Mesendoderm (in vitro differentiated cells): ENCODE results near the gene RAP1GAP2.

Source experiments
- DNase-seq: peaks from one replicate; pipeline ENCODE4 v3.0.0; 2013
- H2AK5ac ChIP-seq: 2 replicates; pipeline ENCODE4 v1.6.1; 2013; ENCODE audit warnings: low read length, inconsistent platforms
- H2BK120ac ChIP-seq: 2 replicates; pipeline ENCODE4 v1.6.1; 2013; ENCODE audit warnings: low read depth, mild to moderate bottlenecking, low read length, moderate library complexity, mixed read lengths
- H2BK15ac ChIP-seq: replicated peaks from 2 replicates; pipeline ENCODE4 v1.6.1; 2013; ENCODE audit warnings: low read depth, mild to moderate bottlenecking, moderate library complexity
- H2BK5ac ChIP-seq: 2 replicates; pipeline ENCODE4 v1.6.1; 2013; ENCODE audit warnings: low read length, inconsistent platforms
- H3K18ac ChIP-seq: 2 replicates; pipeline ENCODE4 v1.6.1; 2013; ENCODE audit warnings: mild to moderate bottlenecking, low read length, mixed read lengths
- H3K23ac ChIP-seq: one replicate; pipeline ENCODE4 v1.6.1; 2013; ENCODE audit warnings: low read length
- H3K27ac ChIP-seq: 2 replicates; pipeline ENCODE4 v1.5.1; 2013; ENCODE audit warnings: low read depth, mild to moderate bottlenecking, inconsistent platforms, low read length, moderate library complexity
- H3K27me3 ChIP-seq: 2 replicates; pipeline ENCODE4 v1.6.1; 2013; ENCODE audit warnings: low read length, control low read depth, mild to moderate bottlenecking, inconsistent platforms; ENCODE audit not compliant: insufficient read depth, poor library complexity
- H3K36me3 ChIP-seq: 2 replicates; pipeline ENCODE4 v1.6.1; 2013; ENCODE audit warnings: low read length, inconsistent platforms; ENCODE audit not compliant: control insufficient read depth, insufficient read depth
- H3K4ac ChIP-seq: one replicate; pipeline ENCODE4 v1.6.1; 2013; ENCODE audit warnings: low read depth, mild to moderate bottlenecking, low read length, moderate library complexity
- H3K4me1 ChIP-seq: 2 replicates; pipeline ENCODE4 v1.6.1; 2013; ENCODE audit warnings: low read depth, low read length, inconsistent platforms; ENCODE audit not compliant: control insufficient read depth
- H3K4me2 ChIP-seq: 2 replicates; pipeline ENCODE4 v1.6.1; 2013; ENCODE audit warnings: low read length
- H3K4me3 ChIP-seq: 2 replicates; pipeline ENCODE4 v1.5.1; 2013; ENCODE audit warnings: mild to moderate bottlenecking, low read length
- H3K56ac ChIP-seq: one replicate; pipeline ENCODE4 v1.6.1; 2013; ENCODE audit warnings: low read length
- H3K79me1 ChIP-seq: 2 replicates; pipeline ENCODE4 v1.6.1; 2013; ENCODE audit warnings: low read length, inconsistent platforms
- H3K79me2 ChIP-seq: 2 replicates; pipeline ENCODE4 v1.6.1; 2013; ENCODE audit warnings: mild to moderate bottlenecking, low read length; ENCODE audit not compliant: control insufficient read depth, insufficient read depth
- H3K9ac ChIP-seq: 2 replicates; pipeline ENCODE4 v1.6.1; 2013; ENCODE audit warnings: low read length, inconsistent platforms
- H4K5ac ChIP-seq: one replicate; pipeline ENCODE4 v1.6.1; 2013; ENCODE audit warnings: low read length
- H4K8ac ChIP-seq: one replicate; pipeline ENCODE4 v1.6.1; 2013; ENCODE audit warnings: low read depth, mild to moderate bottlenecking, control low read depth, low read length, moderate library complexity
- WGBS: extraction: QIAGEN DNeasy Blood & Tissue Kit; methylation state at CpG from one replicate; pipeline ENCODE4 v1.1.7; 2013; ENCODE audit warnings: low lambda C conversion rate, missing lambda C conversion rate; ENCODE audit not compliant: insufficient coverage; ENCODE audit errors: extremely low coverage; 5-methylcytosine and 5-hydroxymethylcytosine counted together

RAP1GAP2 gene

GRCh38 chr17:2980904-2981246 is 184.6 kb downstream of the RAP1GAP2 start:
- Histone ChIP-seq H2BK15ac (no peak overlapping the region), H3K18ac (no peak overlapping the region), H2AK5ac (no peak overlapping the region), H3K4ac (no peak overlapping the region), H3K23ac (no peak overlapping the region), H3K79me1 (no peaks in the 10 kb centered on the region), H3K27me3 (no peaks in the 10 kb centered on the region), H2BK120ac (no peak overlapping the region), H3K27ac (no peak overlapping the region), H3K4me2 (no peak overlapping the region), H2BK5ac (no peak overlapping the region), H3K4me3 (no peak overlapping the region), H3K9ac (no peak overlapping the region), H3K56ac (no peak overlapping the region), H4K5ac (no peak overlapping the region), H3K36me3 (no peaks in the 10 kb centered on the region), H3K79me2 (no peaks in the 10 kb centered on the region), H3K4me1 (no peaks in the 10 kb centered on the region), H4K8ac (no peak overlapping the region)
- WGBS = no CpG with 5 or more reads among the region's 8 CpGs
- DNase-seq = no peak

GRCh38 chr17:2981325-2981724 is 185.1 kb downstream of the RAP1GAP2 start:
- Histone ChIP-seq H3K4me1 (no peaks in the 10 kb centered on the region), H2BK120ac (no peak overlapping the region), H2AK5ac (no peak overlapping the region), H3K36me3 (no peaks in the 10 kb centered on the region), H3K27ac (no peak overlapping the region), H2BK15ac (no peak overlapping the region), H3K79me2 (no peaks in the 10 kb centered on the region), H4K8ac (no peak overlapping the region), H3K4ac (no peak overlapping the region), H3K18ac (no peak overlapping the region), H3K23ac (no peak overlapping the region), H3K4me2 (no peak overlapping the region), H2BK5ac (no peak overlapping the region), H3K79me1 (no peaks in the 10 kb centered on the region), H3K27me3 (no peaks in the 10 kb centered on the region), H4K5ac (no peak overlapping the region), H3K56ac (no peak overlapping the region), H3K4me3 (no peak overlapping the region), H3K9ac (no peak overlapping the region)
- no peak for DNase-seq
- no CpG with 5 or more reads among the region's 6 CpGs for WGBS

GRCh38 chr17:2982854-2983253 is 186.6 kb downstream of the RAP1GAP2 start:
- Histone ChIP-seq H4K8ac (no peak overlapping the region), H3K79me2 (no peaks in the 10 kb centered on the region), H3K36me3 (no peaks in the 10 kb centered on the region), H3K9ac (no peak overlapping the region), H3K23ac (no peak overlapping the region), H3K4me1 (no peaks in the 10 kb centered on the region), H2BK15ac (no peak overlapping the region), H4K5ac (no peak overlapping the region), H2BK5ac (no peak overlapping the region), H3K56ac (no peak overlapping the region), H3K79me1 (no peaks in the 10 kb centered on the region), H3K18ac (no peak overlapping the region), H3K4ac (no peak overlapping the region), H3K4me2 (no peak overlapping the region), H2AK5ac (no peak overlapping the region), H3K27me3 (no peaks in the 10 kb centered on the region), H2BK120ac (no peak overlapping the region), H3K27ac (no peak overlapping the region), H3K4me3 (no peak overlapping the region)
- DNase-seq = no peak
- no CpG with 5 or more reads among the region's 18 CpGs for WGBS

- DNase-seq = no peak
- H3K4me3 ChIP-seq = no peak overlapping the region
- no peak overlapping the region for H3K56ac ChIP-seq
- no peak overlapping the region for H2BK120ac ChIP-seq
- WGBS = no CpG with 5 or more reads among the region's 9 CpGs
- H3K27me3 ChIP-seq = no peaks in the 10 kb centered on the region
- H3K4me2 ChIP-seq = no peak overlapping the region
- H4K5ac ChIP-seq = no peak overlapping the region
- H2BK15ac ChIP-seq = no peak overlapping the region
- H2BK5ac ChIP-seq = no peak overlapping the region
- H3K79me1 ChIP-seq = no peaks in the 10 kb centered on the region
- H3K36me3 ChIP-seq = peaks cover 2% of the 10 kb centered on the region
- no peak overlapping the region for H3K4ac ChIP-seq
- H3K4me1 ChIP-seq = no peaks in the 10 kb centered on the region
- no peak overlapping the region for H3K27ac ChIP-seq
- H3K9ac ChIP-seq = no peak overlapping the region
- no peak overlapping the region for H4K8ac ChIP-seq
- no peaks in the 10 kb centered on the region for H3K79me2 ChIP-seq
- H3K18ac ChIP-seq = no peak overlapping the region
- no peak overlapping the region for H2AK5ac ChIP-seq
- no peak overlapping the region for H3K23ac ChIP-seq
These were observed 187.0 kb downstream of the RAP1GAP2 start for GRCh38 chr17:2983255-2983654.

- H3K27me3 ChIP-seq = no peaks in the 10 kb centered on the region
- H2AK5ac ChIP-seq = no peak overlapping the region
- no peak overlapping the region for H2BK5ac ChIP-seq
- no peak overlapping the region for H4K8ac ChIP-seq
- no peak overlapping the region for H3K4ac ChIP-seq
- H2BK120ac ChIP-seq = no peak overlapping the region
- H2BK15ac ChIP-seq = no peak overlapping the region
- peaks cover 2% of the 10 kb centered on the region for H3K36me3 ChIP-seq
- no peaks in the 10 kb centered on the region for H3K79me1 ChIP-seq
- H3K27ac ChIP-seq = no peak overlapping the region
- no peak overlapping the region for H3K18ac ChIP-seq
- H3K23ac ChIP-seq = no peak overlapping the region
- H3K79me2 ChIP-seq = no peaks in the 10 kb centered on the region
- H3K56ac ChIP-seq = no peak overlapping the region
- no peak overlapping the region for H3K9ac ChIP-seq
- H4K5ac ChIP-seq = no peak overlapping the region
- H3K4me2 ChIP-seq = no peak overlapping the region
- no CpG with 5 or more reads among the region's 5 CpGs for WGBS
- H3K4me1 ChIP-seq = no peaks in the 10 kb centered on the region
- no peak for DNase-seq
- no peak overlapping the region for H3K4me3 ChIP-seq
These were observed 189.1 kb downstream of the RAP1GAP2 start for GRCh38 chr17:2985318-2985717.

GRCh38 chr17:2986925-2987324 is 190.7 kb downstream of the RAP1GAP2 start:
- no peak overlapping the region for H3K27ac ChIP-seq
- no peak overlapping the region for H2AK5ac ChIP-seq
- H4K5ac ChIP-seq = no peak overlapping the region
- H3K18ac ChIP-seq = no peak overlapping the region
- H3K4me1 ChIP-seq = no peaks in the 10 kb centered on the region
- H2BK5ac ChIP-seq = no peak overlapping the region
- no peak overlapping the region for H2BK120ac ChIP-seq
- DNase-seq = no peak
- 100% methylated on average over 1 of the region's 5 CpGs for WGBS
- H3K9ac ChIP-seq = no peak overlapping the region
- peaks cover 2% of the 10 kb centered on the region for H3K36me3 ChIP-seq
- no peak overlapping the region for H2BK15ac ChIP-seq
- H3K23ac ChIP-seq = no peak overlapping the region
- H4K8ac ChIP-seq = no peak overlapping the region
- H3K79me1 ChIP-seq = no peaks in the 10 kb centered on the region
- no peak overlapping the region for H3K4me2 ChIP-seq
- no peak overlapping the region for H3K56ac ChIP-seq
- no peak overlapping the region for H3K4ac ChIP-seq
- no peaks in the 10 kb centered on the region for H3K79me2 ChIP-seq
- H3K27me3 ChIP-seq = no peaks in the 10 kb centered on the region
- H3K4me3 ChIP-seq = no peak overlapping the region
